ENCODE data around the gene OR4M2.
"Not testable (repeated sequence)": the region's sequence is repeated elsewhere in the genome, so short reads cannot be mapped to it uniquely, and the experiment has no call there.

Gene OR4M2, protein sequence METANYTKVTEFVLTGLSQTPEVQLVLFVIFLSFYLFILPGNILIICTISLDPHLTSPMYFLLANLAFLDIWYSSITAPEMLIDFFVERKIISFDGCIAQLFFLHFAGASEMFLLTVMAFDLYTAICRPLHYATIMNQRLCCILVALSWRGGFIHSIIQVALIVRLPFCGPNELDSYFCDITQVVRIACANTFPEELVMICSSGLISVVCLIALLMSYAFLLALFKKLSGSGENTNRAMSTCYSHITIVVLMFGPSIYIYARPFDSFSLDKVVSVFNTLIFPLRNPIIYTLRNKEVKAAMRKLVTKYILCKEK

DNA sequence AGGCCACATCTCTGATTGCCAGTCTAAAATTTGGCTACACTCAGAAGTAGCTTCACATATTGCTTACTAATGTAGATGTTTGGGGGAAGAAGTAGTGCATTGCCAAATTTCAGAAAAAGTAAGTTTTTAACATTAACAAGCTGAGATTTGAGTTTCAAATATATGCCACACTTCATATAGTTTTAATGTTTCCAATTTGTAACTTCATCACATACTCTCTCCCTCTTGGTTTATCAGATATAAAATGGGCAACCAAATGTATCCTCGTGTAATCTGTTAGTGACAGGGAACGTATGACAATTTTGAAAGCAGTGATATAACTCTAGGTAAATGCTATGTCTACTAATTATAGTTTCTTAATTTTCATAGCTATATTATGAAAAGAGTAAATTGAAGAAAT, at the start of gene OR4M2:
OR4M2 (plus strand) TSS at position 301 of the 400 bp plus-strand sequence; CDS start at position 399, 98 bp downstream.
- not testable (repeated sequence) for DNase-seq

DNA sequence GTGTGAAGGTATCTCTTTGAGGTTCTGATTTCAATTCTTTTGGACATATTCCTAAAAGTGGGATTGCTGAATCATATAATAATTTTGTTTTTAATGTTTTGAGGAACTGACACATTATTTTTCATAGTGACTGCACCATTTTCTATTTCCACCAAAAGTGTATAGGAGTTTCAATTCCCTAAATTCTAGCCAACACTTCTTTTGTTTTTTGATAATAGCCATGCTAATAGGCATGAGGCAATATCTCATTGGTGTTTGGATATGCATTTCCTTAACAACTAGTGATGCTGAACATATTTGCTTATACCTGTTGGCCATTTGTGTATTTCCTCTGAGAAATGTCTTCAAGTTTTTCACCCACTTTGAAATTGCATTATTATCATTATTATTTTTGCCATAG, 11.1 kb upstream of the OR4M2 start:
- DNase-seq: not testable (repeated sequence)

DNA sequence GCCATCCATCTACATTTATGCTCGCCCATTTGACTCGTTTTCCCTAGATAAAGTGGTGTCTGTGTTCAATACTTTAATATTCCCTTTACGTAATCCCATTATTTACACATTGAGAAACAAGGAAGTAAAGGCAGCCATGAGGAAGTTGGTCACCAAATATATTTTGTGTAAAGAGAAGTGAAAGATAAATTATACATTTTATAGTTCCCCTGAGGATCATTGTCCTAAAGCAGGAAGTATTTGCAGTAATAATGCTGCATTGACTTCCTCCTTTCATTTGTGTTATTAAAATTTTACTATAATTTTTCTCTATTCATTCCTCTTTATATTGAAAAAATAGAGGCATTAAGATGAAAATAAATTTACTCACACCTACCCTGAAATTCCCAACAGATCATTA, 1.1 kb downstream of the OR4M2 start:
- not testable (repeated sequence) for DNase-seq

DNA sequence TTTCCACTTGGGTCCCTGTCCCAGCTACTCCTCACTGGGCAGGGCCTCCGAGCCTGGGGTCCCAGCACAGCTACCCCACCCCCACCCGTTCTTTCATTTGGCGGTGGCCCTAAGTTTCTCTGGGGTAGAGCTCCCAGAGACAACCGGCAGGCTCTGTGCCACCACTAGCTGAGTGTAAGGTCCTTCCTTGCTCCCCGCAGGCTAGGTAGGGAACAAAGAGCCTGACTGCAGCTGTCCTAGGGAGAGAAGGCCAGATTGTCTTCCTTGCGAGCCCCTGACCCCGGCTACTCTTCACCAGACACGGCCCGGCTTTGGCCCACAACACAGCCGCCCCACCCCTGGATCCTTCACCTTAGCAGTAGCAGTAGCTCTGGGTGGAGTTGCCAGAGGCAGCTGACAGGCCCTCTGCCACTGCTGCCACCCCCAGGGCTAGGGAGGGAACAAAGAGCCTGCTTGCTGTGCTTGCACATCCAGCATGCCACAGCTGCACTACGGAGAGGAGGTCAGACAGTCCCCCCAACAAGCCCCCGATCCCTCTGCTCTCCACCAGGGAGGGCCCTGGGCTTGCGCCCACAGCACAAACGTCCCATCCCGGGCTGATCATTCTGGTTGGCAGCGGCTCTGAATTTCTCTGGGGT, 18.4 kb downstream of the OR4M2 start:
- not testable (repeated sequence) for DNase-seq

DNA sequence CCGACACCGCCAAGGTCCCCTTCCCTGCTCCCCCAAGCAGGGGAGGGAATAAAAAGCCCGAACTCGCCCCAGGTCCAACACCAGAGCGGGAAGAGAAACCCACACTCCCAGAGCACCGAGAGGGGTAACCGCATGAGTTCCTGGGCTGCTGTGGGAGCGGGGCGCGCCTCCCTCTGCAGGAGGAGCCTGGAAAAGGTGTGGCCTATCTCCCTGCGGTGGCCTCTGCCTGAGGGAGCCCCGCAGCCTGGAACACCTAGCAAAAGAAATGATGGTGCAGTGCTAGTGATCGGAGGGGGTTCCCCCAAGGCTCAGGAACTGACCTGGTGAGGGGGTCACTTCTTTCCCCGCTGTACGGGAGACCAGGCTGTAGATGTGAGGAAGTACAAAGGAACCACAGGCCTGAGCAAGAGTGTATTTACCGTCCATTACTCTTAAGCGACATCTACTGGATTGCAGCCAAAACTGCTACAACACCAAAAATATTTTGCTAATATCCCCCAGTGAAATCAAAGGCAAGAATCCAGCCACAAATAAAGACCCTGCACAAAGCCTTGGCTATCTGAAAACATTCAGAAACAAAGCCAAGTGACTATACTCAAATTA, 19.1 kb downstream of the OR4M2 start:
- not testable (repeated sequence) for DNase-seq

DNA sequence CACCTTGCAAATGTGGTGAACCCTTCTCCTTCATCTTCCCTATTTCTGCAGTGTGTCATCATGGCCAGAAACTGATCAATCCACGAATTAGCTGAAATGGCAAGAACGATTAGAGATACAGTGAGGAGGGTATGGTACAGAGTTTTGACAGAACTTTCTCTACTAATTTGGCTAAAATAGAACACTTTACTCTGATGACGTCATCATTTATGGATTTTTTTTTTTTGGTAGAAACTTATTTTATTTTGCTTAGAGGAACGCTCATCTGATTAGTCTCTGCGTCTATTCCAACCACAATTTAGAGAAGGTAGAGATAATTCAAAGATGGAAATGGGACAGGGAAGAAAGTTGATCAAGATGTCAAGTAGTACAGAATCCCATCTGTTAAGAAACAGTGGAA, 41.7 kb downstream of the OR4M2 start:
- not testable (repeated sequence) for DNase-seq

Measured in NCI-H1436 (cell line).